ENCODE data around the gene TRIM9. TPM values are rescaled to one million over a fixed set of nuclear protein-coding genes. Genes with fewer than 3 reads are reported as not detected.

The TRIM9 gene
- total RNA-seq, 1 donor, result 3.2 TPM

DNA sequence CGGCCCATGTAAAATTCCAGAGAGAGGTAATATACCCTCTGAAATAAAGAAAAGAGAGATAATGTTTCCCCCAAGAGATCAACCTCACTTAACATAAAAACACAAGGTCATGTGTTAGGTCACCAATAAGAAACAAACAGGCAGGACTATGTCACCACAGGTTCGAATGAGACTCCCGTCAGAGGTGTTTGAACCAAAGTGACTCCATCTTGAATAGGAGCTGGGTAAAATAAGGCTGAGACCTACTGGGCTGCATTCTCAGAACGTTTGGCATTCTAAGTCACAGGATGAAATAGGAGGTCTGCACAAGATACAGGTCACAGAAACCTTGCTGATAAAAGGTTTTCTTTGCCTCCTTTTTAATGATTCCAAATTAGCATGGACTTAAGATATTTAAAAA, 157.1 kb downstream of the TRIM9 start:
- DNase-seq (ENCODE audit: low read depth in 2 of 3, low spot score in 2 of 3), result no peak

- DNase-seq (ENCODE audit: low read depth in 2 of 3, low spot score in 2 of 3), result peak in 1 of 3 donors; percentile 19
Observed at GRCh38 chr14:50937325-50937724, 157.6 kb downstream of the TRIM9 start.

GRCh38 chr14:50936882-50937281, 158.0 kb downstream of the TRIM9 start:
- DNase-seq (ENCODE audit: low read depth in 2 of 3, low spot score in 2 of 3), result no peak

DNA sequence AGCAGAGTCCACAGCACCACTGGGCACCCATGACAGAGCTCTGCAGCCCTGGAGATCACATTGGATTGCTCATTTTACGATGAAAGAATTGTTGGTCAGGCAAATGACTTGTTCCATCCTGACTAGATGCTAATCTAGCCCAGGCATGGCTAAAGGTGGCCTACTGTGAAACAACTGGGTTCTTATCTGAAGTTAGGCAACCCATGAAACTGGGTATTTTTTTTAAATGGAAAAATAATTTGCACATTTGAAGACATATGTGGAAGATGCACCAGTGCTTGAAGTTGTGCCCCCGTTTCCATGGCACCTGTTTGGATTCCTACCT, 158.9 kb downstream of the TRIM9 start:
- no peak for DNase-seq (ENCODE audit: low read depth in 2 of 3, low spot score in 2 of 3)

- DNase-seq (ENCODE audit: low read depth in 2 of 3, low spot score in 2 of 3), result no peak
Observed at GRCh38 chr14:50935126-50936015, 159.5 kb downstream of the TRIM9 start.

DNA sequence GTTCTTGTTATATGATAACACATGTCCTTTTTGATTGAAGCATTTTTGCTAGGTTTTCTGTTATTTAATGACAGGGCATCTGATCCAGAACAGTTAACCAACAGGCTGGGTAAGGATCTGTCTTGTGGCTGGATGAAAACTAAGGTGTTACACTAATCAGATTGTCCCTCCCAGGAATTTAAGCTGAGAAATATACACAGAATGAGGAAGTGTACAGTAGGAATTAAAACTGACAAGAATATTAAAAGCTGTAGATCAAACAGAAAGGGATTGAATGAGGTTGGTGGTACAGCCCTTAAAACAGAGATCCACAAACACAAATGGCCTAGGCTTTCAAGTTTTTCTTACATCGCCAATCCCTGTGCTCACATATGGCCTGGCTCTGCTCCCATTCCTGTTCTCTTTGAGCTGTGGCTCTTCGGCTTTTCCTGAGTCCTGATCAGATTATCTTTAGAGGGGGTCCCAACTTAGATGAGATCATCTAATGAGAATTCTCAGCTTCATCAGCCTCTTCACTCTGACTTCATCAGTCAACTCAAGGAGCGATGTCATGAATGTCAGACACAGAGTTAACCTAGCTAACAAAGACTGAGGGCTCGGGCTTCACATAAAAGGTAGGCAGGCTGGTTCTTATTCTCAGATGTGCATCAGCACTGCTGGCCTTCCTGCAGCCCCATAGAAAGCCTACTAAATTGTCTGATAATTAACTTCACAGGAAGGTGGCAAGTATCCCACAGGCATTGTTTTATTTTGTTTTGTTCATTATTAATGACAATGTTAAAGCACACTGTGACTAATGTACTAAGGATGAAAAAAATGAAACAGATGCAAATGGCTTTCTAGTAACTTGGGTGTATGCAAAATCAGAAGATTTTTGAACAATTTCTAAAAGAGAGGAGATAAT, 162.1 kb downstream of the TRIM9 start:
- no peak for DNase-seq (ENCODE audit: low read depth in 2 of 3, low spot score in 2 of 3)

- DNase-seq (ENCODE audit: low read depth in 2 of 3, low spot score in 2 of 3), result no peak
Observed at GRCh38 chr14:50932156-50932555, 162.7 kb downstream of the TRIM9 start.

DNA sequence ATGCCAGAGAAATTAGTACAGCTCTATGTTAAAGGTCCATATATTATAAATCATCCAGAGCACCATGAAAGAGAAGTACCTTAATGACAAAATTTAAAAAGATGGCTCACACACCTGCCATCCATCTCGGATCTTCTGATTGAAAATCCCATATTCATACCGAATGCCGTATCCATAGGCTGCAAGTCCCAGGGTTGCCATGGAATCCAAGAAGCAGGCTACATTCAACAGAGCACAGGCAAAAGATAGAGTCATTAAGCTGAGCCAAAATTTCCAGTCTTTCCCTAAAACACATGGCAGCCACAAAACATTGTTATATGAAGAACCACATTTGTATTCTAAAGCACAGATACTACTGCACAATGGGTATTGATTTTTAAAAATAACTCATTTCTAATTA, 163.3 kb downstream of the TRIM9 start:
- DNase-seq (ENCODE audit: low read depth in 2 of 3, low spot score in 2 of 3), result no peak

DNA sequence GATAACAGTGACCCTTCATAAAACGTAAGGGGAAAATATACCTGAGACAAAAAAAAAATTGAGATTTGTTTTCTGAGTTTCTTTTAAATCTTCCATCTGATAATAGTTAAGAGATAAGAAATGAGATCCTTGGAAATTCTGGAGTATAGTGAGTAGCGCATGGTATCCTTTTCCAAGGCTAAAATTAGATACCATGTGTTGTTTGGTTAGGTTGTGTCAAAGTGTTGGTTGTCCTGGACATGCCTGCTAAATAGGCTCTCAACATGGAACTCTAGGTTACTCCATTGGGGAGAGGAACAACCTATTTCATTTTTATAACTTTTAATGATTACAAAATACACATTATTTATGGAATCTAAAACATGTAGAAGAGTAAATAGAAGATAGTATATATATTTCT, 165.4 kb downstream of the TRIM9 start:
- DNase-seq (ENCODE audit: low read depth in 2 of 3, low spot score in 2 of 3), result no peak

- peak in 2 of 3 donors; percentile 30 to 47 for DNase-seq (ENCODE audit: low read depth in 2 of 3, low spot score in 2 of 3)
Observed at GRCh38 chr14:50928002-50928635, 166.8 kb downstream of the TRIM9 start.

- peak in 2 of 3 donors; percentile 79 to 80 for DNase-seq (ENCODE audit: low read depth in 2 of 3, low spot score in 2 of 3)
Observed at GRCh38 chr14:50926851-50927386, 168.0 kb downstream of the TRIM9 start.

Other genes starting within 250 kb of the TRIM9 start
- gene ABHD12B, start 223.1 kb downstream of the TRIM9 start, total RNA-seq, result 0.27 TPM
- 78.1 TPM for gene PYGL, start 150.6 kb downstream of the TRIM9 start, total RNA-seq
- gene TMX1, start 145.1 kb upstream of the TRIM9 start, total RNA-seq, result 25.6 TPM